ENCODE results near the gene APMAP. TPM values are rescaled to one million over a fixed set of nuclear protein-coding genes. Genes with fewer than 3 reads are reported as not detected.

Gene APMAP
- total RNA-seq, 1 donor, result 70.2 TPM

GRCh38 chr20:24963672-24964505 is 28.7 kb downstream of the APMAP start:
- H3K9me3 ChIP-seq (ENCODE audit: low read depth, low read length), result no peaks in the 10 kb centered on the region
- no peaks in the 10 kb centered on the region for H3K79me2 ChIP-seq (ENCODE audit: insufficient read depth, low read length)
- H3K27me3 ChIP-seq (ENCODE audit: insufficient read depth, low read length), result no peaks in the 10 kb centered on the region
- peaks cover 36% of the 10 kb centered on the region for H3K36me3 ChIP-seq (ENCODE audit: insufficient read depth, low read length)
- H3K4me3 ChIP-seq (ENCODE audit: insufficient read depth, low read length), result no peak overlapping the region
- H4K20me1 ChIP-seq (ENCODE audit: insufficient read depth, low read length), result no peaks in the 10 kb centered on the region
- no peak overlapping the region for H2AFZ ChIP-seq (ENCODE audit: low read length)
- H3K4me1 ChIP-seq (ENCODE audit: insufficient read depth, low read length), result no peaks in the 10 kb centered on the region
- no peak for TF ChIP-seq CTCF (IDR thresholded peaks at IDR 0.05; ENCODE audit: extremely low read depth, low read depth, low read length)
- H3K4me2 ChIP-seq (ENCODE audit: insufficient read depth, low read length), result no peak overlapping the region
- DNase-seq (ENCODE audit: insufficient read length, low spot score, missing footprints), result no peak
- H3K27ac ChIP-seq (ENCODE audit: low read depth, low read length), result no peak overlapping the region

GRCh38 chr20:24962510-24962909 is 30.0 kb downstream of the APMAP start:
- Histone ChIP-seq H4K20me1 (ENCODE audit: insufficient read depth, low read length) (no peaks in the 10 kb centered on the region), H3K27me3 (ENCODE audit: insufficient read depth, low read length) (no peaks in the 10 kb centered on the region), H3K36me3 (ENCODE audit: insufficient read depth, low read length) (peaks cover 25% of the 10 kb centered on the region), H2AFZ (ENCODE audit: low read length) (no peak overlapping the region), H3K4me2 (ENCODE audit: insufficient read depth, low read length) (no peak overlapping the region), H3K9me3 (ENCODE audit: low read depth, low read length) (no peaks in the 10 kb centered on the region), H3K27ac (ENCODE audit: low read depth, low read length) (no peak overlapping the region), H3K4me3 (ENCODE audit: insufficient read depth, low read length) (no peak overlapping the region), H3K79me2 (ENCODE audit: insufficient read depth, low read length) (no peaks in the 10 kb centered on the region), H3K4me1 (ENCODE audit: insufficient read depth, low read length) (no peaks in the 10 kb centered on the region)
- no peak for TF ChIP-seq CTCF (IDR thresholded peaks at IDR 0.05; ENCODE audit: extremely low read depth, low read depth, low read length)
- DNase-seq (ENCODE audit: insufficient read length, low spot score, missing footprints), result no peak

GRCh38 chr20:24962182-24962492 is 30.4 kb downstream of the APMAP start:
- Histone ChIP-seq H3K27ac (ENCODE audit: low read depth, low read length) (no peak overlapping the region), H3K36me3 (ENCODE audit: insufficient read depth, low read length) (peaks cover 22% of the 10 kb centered on the region), H3K4me2 (ENCODE audit: insufficient read depth, low read length) (no peak overlapping the region), H3K4me3 (ENCODE audit: insufficient read depth, low read length) (no peak overlapping the region), H3K9me3 (ENCODE audit: low read depth, low read length) (no peaks in the 10 kb centered on the region), H4K20me1 (ENCODE audit: insufficient read depth, low read length) (no peaks in the 10 kb centered on the region), H2AFZ (ENCODE audit: low read length) (no peak overlapping the region), H3K79me2 (ENCODE audit: insufficient read depth, low read length) (no peaks in the 10 kb centered on the region), H3K4me1 (ENCODE audit: insufficient read depth, low read length) (no peaks in the 10 kb centered on the region), H3K27me3 (ENCODE audit: insufficient read depth, low read length) (no peaks in the 10 kb centered on the region)
- no peak for DNase-seq (ENCODE audit: insufficient read length, low spot score, missing footprints)
- no peak for TF ChIP-seq CTCF (IDR thresholded peaks at IDR 0.05; ENCODE audit: extremely low read depth, low read depth, low read length)

GRCh38 chr20:24961384-24962181 is 31.0 kb downstream of the APMAP start:
- Histone ChIP-seq H3K27me3 (ENCODE audit: insufficient read depth, low read length) (no peaks in the 10 kb centered on the region), H3K4me1 (ENCODE audit: insufficient read depth, low read length) (no peaks in the 10 kb centered on the region), H3K4me2 (ENCODE audit: insufficient read depth, low read length) (no peak overlapping the region), H3K36me3 (ENCODE audit: insufficient read depth, low read length) (peaks cover 22% of the 10 kb centered on the region), H3K79me2 (ENCODE audit: insufficient read depth, low read length) (no peaks in the 10 kb centered on the region), H3K9me3 (ENCODE audit: low read depth, low read length) (no peaks in the 10 kb centered on the region), H2AFZ (ENCODE audit: low read length) (no peak overlapping the region), H4K20me1 (ENCODE audit: insufficient read depth, low read length) (no peaks in the 10 kb centered on the region), H3K27ac (ENCODE audit: low read depth, low read length) (no peak overlapping the region), H3K4me3 (ENCODE audit: insufficient read depth, low read length) (no peak overlapping the region)
- no peak for DNase-seq (ENCODE audit: insufficient read length, low spot score, missing footprints)
- TF ChIP-seq CTCF (IDR thresholded peaks at IDR 0.05; ENCODE audit: extremely low read depth, low read depth, low read length), result no peak

Data from osteoblast (primary cell).